Neural cell (in vitro differentiated cells): ENCODE results near the gene DENND1A. TPM values are rescaled to one million over a fixed set of nuclear protein-coding genes. Genes with fewer than 3 reads are reported as not detected.

Experiments
- H2AFZ ChIP-seq: fragments of 200-600, 300-800 bp; sonication (generic), shearing (Covaris generic); 2 replicates; pipeline ENCODE4 v1.6.0; 2014; ENCODE audit warnings: low read depth, mild to moderate bottlenecking, antibody characterized with exemption, low read length, moderate library complexity
- H3F3A ChIP-seq: fragments of 200-600 bp; shearing (Covaris generic); 2 replicates; pipeline ENCODE4 v1.6.1; 2016; ENCODE audit warnings: mild to moderate bottlenecking, moderate library complexity, mixed read lengths, antibody characterized with exemption, low read length; ENCODE audit not compliant: insufficient read depth, poor library complexity, severe bottlenecking
- H3K27ac ChIP-seq: fragments of 200-600, 300-800 bp; sonication (generic), shearing (Covaris generic); 2 replicates; pipeline ENCODE4 v1.5.1; 2014; ENCODE audit warnings: mild to moderate bottlenecking, low read length, moderate library complexity
- H3K27me3 ChIP-seq: fragments of 300-800, 200-600 bp; sonication (generic), shearing (Covaris generic); 2 replicates; pipeline ENCODE4 v1.6.0; 2014; ENCODE audit warnings: mild to moderate bottlenecking, low read depth, low read length, moderate library complexity; ENCODE audit not compliant: insufficient read depth
- H3K36me3 ChIP-seq: fragments of 300-800, 200-600 bp; sonication (generic), shearing (Covaris generic); 2 replicates; pipeline ENCODE4 v1.5.1; 2014; ENCODE audit warnings: mild to moderate bottlenecking, antibody characterized with exemption, low read length, moderate library complexity; ENCODE audit not compliant: insufficient read depth
- H3K4me2 ChIP-seq: fragments of 300-800, 200-600 bp; sonication (generic), shearing (Covaris generic); 2 replicates; pipeline ENCODE4 v1.6.0; 2014; ENCODE audit warnings: mild to moderate bottlenecking, low read length
- H3K4me3 ChIP-seq: fragments of 300-800, 200-600 bp; sonication (generic), shearing (Covaris generic); 2 replicates; pipeline ENCODE4 v1.5.1; 2014; ENCODE audit warnings: mild to moderate bottlenecking, low read length, moderate library complexity
- H3K79me2 ChIP-seq: fragments of 200-600 bp; shearing (Covaris generic); replicated peaks from 2 replicates; pipeline ENCODE4 v1.6.0; 2014; ENCODE audit warnings: mild to moderate bottlenecking, low read length, moderate library complexity; ENCODE audit not compliant: insufficient read depth
- H3K9ac ChIP-seq: fragments of 300-800, 200-600 bp; sonication (generic), shearing (Covaris generic); 2 replicates; pipeline ENCODE4 v1.6.1; 2016; ENCODE audit warnings: mild to moderate bottlenecking, low read length, mixed read lengths
- H3K9me2 ChIP-seq: fragments of 200-600 bp; shearing (Covaris generic); 2 replicates; pipeline ENCODE4 v1.6.1; 2016; ENCODE audit warnings: mild to moderate bottlenecking, low read length, mixed read lengths; ENCODE audit not compliant: insufficient read depth
- H3K9me3 ChIP-seq: fragments of 200-600, 300-800 bp; sonication (generic), shearing (Covaris generic); 2 replicates; pipeline ENCODE4 v1.6.1; 2016; ENCODE audit warnings: mild to moderate bottlenecking, mixed run types, low read length, moderate library complexity, mixed read lengths
- H4K20me1 ChIP-seq: fragments of 200-600 bp; shearing (Covaris generic); 2 replicates; pipeline ENCODE4 v1.6.1; 2016; ENCODE audit warnings: mild to moderate bottlenecking, mixed run types; ENCODE audit not compliant: insufficient read depth
- CTCF ChIP-seq: fragments of 450-650 bp; IDR thresholded peaks from 2 replicates; pipeline ENCODE4 v1.5.1; 2014; ENCODE audit warnings: antibody characterized with exemption, mild to moderate bottlenecking, moderate library complexity; ENCODE audit not compliant: poor library complexity, severe bottlenecking
- EP300 ChIP-seq: fragments of 450-650 bp; conservative IDR thresholded peaks from 2 replicates; pipeline ENCODE4 v1.6.1; 2014; ENCODE audit warnings: antibody characterized with exemption, mild to moderate bottlenecking, moderate library complexity; ENCODE audit not compliant: poor library complexity, severe bottlenecking
- EZH2 ChIP-seq: fragments of 200-600, 300-800 bp; shearing (Covaris generic), sonication (generic); IDR thresholded peaks from 2 replicates; pipeline ENCODE4 v1.6.1; 2014; ENCODE audit warnings: antibody characterized with exemption, low read length, borderline replicate concordance, mild to moderate bottlenecking; ENCODE audit not compliant: insufficient read depth, poor library complexity, severe bottlenecking
- MXI1 ChIP-seq: fragments of 450-650 bp; conservative IDR thresholded peaks from 2 replicates; pipeline ENCODE4 v1.6.1; 2014; ENCODE audit warnings: antibody characterized with exemption, mild to moderate bottlenecking; ENCODE audit not compliant: poor library complexity, severe bottlenecking
- POLR2AphosphoS5 ChIP-seq: IDR thresholded peaks from 2 replicates; pipeline ENCODE4 v1.6.1; 2012
- REST ChIP-seq: IDR thresholded peaks from 2 replicates; pipeline ENCODE4 v1.6.1; 2012; ENCODE audit warnings: borderline replicate concordance
- SMC3 ChIP-seq: fragments of 450-650 bp; conservative IDR thresholded peaks from 2 replicates; pipeline ENCODE4 v1.6.1; 2014; ENCODE audit warnings: antibody characterized with exemption, mild to moderate bottlenecking, moderate library complexity; ENCODE audit not compliant: poor library complexity
- TAF1 ChIP-seq: IDR thresholded peaks from 2 replicates; pipeline ENCODE4 v1.6.1; 2012; ENCODE audit warnings: low read depth
- polyA plus RNA-seq: library from polyadenylated mRNA; depleted of rRNA; stranded (reverse); fragments of >200 nt; gene quantifications from 2 replicates; pipeline ENCODE4 v1.2.3, GENCODE V29; 2014

DENND1A gene
- polyA plus RNA-seq, 1 donor from 2014 or later, result 2.3 TPM

DNA sequence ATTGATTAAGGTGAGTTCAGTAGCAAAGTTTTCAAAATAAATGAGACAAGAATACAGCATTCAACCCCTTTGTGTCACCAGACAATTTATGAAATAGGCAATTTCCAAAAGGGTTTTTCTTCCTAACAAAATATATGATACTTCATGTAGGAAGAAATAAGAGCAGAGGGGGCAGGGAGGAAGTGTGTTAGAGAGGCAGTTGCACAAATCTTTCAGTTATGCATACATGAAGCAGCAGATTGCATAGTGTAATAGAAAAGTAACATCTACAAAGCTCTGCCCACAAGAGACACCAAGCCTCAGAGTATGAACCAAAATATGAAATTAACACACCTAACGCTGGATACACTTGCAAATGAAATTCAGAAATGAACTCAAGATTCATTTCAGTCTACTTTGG is 157.0 kb downstream of the DENND1A start:
- Histone ChIP-seq H3K27ac (no peak overlapping the region), H3K36me3 (no peaks in the 10 kb centered on the region), H3K4me2 (no peak overlapping the region), H3K9me3 (no peaks in the 10 kb centered on the region), H2AFZ (no peak overlapping the region), H3K9me2 (no peaks in the 10 kb centered on the region), H3K9ac (no peak overlapping the region), H3K4me3 (no peak overlapping the region), H4K20me1 (no peaks in the 10 kb centered on the region), H3F3A (no peaks in the 10 kb centered on the region), H3K27me3 (no peaks in the 10 kb centered on the region), H3K79me2 (peaks cover 11% of the 10 kb centered on the region)
- TF ChIP-seq CTCF (no peak), MXI1 (no peak), SMC3 (no peak)

DNA sequence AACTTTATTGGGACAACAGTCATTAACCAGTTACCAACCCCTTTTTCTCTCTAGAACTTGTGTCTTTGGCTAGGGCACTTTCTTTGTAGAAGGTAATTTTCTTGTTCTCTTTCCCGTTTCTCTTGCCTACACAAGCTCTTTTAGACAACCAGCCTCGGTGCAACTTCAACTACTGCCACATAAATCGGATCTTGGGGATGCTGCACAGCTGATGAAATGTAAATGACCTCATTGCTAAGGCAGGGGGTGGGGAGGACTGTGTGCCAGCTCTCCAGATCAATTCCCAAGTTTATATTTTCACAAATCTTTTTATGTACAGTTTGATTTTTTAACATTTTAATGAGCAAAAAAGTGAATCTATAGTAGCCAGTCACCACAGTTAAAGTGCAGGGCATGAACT is 157.6 kb downstream of the DENND1A start:
- no peaks in the 10 kb centered on the region for H3K27me3 ChIP-seq
- H3K36me3 ChIP-seq, result no peaks in the 10 kb centered on the region
- H3K4me2 ChIP-seq, result no peak overlapping the region
- TF ChIP-seq EP300 (no peak), REST (no peak), MXI1 (no peak), CTCF (no peak)
- no peak overlapping the region for H2AFZ ChIP-seq
- H3K9ac ChIP-seq, result no peak overlapping the region
- H3K9me3 ChIP-seq, result no peaks in the 10 kb centered on the region
- no peaks in the 10 kb centered on the region for H4K20me1 ChIP-seq
- no peak overlapping the region for H3K27ac ChIP-seq
- H3K4me3 ChIP-seq, result no peak overlapping the region
- no peaks in the 10 kb centered on the region for H3K9me2 ChIP-seq
- H3F3A ChIP-seq, result no peaks in the 10 kb centered on the region
- peaks cover 11% of the 10 kb centered on the region for H3K79me2 ChIP-seq

DNA sequence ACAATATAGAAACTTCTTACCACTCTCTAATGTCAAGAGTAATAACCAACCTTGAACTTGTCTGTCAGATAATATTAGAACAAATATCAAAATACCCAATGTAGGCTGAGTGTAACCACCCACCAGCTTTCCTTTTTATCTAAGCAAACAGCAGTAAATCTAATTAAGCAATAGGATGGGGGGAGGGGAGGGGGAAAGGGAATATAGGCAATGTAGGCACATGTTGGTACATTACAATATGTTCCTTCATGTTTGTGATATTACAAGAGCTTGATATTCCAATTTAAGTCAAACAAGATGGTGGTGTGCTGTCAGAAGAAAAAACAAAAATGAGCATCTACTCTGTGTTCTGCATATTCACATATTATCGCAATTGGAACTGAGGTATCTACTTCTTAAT is 158.2 kb downstream of the DENND1A start:
- Histone ChIP-seq H3K27ac (no peak overlapping the region), H3K9me3 (no peaks in the 10 kb centered on the region), H3K27me3 (no peaks in the 10 kb centered on the region), H2AFZ (no peak overlapping the region), H3K4me3 (no peak overlapping the region), H3F3A (no peaks in the 10 kb centered on the region), H4K20me1 (no peaks in the 10 kb centered on the region), H3K9me2 (no peaks in the 10 kb centered on the region), H3K9ac (no peak overlapping the region), H3K4me2 (no peak overlapping the region), H3K79me2 (peaks cover 11% of the 10 kb centered on the region), H3K36me3 (no peaks in the 10 kb centered on the region)
- TF ChIP-seq EZH2 (no peak), REST (no peak), SMC3 (no peak), MXI1 (no peak), EP300 (no peak), CTCF (no peak), POLR2AphosphoS5 (no peak), TAF1 (no peak)
